ENCODE data around the gene OTOF.
"Not testable (repeated sequence)": the region's sequence is repeated elsewhere in the genome, so short reads cannot be mapped to it uniquely, and the experiment has no call there.

Gene OTOF

DNA sequence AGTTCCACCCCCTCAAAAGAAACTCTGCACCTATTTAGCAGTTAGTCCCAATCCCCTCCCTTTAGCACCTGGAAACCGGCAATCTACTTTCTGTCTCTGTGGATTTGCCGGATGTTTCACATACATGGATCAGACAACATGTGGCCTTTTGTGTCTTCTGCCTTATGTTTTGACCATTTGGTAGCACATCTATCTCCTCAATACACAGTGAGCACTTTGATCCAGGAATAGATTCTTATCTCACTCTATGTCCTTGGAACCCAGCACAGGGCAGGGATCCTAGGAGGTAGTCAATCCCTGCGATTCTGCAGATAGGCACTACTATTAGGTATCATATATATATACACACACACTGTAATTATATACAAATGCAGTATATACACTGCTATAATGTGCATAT, 3.8 kb upstream of the OTOF start:
- DNase-seq (ENCODE audit: low read depth in 2 of 3, low spot score in 1 of 3): no peak

DNA sequence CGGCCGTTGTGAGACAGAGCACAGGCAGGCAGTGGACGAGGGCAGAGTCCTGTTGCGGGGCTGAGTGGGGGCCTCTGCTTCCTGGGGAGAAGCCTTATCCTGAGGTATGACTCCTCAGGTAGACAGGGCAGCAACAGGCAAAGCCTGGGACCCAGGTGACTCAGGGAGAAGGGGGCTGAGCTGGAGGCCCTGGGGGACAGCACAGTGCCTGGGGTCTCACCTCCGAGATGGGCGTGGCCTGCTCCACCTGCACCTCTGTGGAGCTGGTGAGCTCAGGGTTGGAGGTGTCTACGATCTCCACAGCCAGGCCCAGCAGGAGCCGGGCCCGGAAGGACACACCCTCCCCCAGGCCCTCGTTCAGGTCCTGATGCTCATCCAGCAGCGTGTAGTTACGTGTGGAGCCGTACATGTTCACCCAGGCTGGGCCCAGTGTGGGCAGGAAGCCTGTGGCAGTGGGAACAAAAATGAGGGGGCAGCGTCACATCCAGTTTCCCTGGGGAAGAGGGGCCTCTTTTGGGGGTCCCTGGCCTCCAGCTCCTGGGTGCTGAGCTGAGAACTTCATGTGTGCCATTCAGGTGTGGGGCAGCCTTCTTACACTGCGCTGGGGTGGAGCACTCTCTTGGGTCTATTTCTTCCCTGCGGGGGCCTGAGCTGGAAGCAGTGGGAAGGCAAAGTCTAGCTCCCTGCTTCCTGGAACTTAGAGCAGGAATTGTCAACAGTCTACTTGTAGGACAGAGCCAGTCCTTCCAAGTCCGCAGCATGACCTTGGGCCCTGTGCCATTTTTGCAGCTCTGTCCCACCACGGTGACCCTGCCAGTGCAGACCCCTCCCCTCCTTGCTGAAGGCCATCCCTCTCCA, 2.9 kb upstream of the OTOF start:
- DNase-seq (ENCODE audit: low read depth in 2 of 3, low spot score in 1 of 3): no peak

DNA sequence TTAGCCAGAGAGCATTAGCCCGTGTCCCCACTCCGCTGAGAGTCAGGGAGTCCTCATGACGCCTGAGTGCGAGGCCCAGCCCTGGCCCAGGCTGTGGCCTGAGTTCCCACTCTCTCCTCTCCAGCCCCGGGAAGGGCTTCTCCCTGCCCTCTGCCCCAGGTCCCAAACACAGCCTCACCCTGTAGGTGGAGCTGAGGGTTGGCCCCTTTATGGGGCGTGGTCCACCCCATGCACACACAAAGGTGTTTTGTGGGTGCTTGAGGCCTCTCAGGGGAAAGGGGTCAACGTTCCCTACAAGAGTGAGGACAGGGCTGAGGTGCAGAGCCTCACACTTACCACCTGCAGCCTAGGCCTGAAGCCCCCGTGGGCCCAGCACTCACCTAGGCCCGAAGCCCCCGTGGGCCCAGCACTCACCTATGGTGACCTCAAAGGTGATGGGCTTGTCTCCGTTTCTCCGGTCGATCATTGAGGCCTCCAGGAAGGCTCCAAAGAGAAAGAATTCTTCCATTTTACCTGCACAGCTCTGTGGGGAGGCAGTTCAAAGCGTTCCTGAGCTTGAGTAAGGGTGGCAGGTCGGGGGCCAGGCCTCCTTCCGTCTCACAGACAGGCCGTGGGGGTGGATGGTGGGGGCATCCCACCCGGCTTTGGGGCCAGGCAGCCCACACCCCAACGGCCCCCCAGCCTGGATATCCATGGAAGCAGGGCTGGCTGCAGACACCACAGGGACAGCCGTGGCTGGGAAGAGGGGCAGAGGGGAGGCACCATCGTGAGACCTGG, 2.1 kb upstream of the OTOF start:
- DNase-seq (ENCODE audit: low read depth in 2 of 3, low spot score in 1 of 3): no peak

DNA sequence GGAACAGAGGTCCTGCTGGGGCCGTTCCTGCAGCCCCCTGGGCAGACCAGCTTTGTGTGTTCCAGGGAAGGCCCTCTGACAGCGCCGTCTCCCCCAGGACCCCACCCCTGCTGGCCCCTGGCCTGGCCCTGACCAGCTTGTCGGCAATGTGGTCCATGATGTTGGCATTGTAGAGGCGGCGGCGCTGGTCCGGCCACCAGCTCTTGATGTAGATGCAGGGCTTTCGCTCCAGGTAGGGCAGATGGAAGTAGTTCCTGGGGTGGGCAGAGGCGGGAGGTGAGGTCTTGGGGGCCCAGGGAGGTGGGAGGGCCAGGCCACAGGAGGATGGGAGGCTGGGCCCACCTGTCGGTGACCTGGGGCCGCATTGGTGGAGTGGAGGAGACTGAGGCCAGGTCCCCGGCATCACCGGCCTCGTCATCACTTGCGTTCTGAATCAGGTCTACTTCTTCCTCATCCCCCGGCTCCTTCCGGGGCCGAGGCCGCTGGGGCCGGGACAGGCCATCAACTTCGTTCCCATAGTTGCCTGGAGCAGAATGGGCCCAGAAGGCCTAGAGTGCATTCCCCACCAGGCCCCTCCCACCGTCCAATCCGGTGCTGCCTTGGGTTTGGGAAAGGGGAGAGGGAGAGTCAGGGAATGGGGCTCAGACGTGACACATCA, 1.3 kb upstream of the OTOF start:
- DNase-seq (ENCODE audit: low read depth in 2 of 3, low spot score in 1 of 3): no peak

DNA sequence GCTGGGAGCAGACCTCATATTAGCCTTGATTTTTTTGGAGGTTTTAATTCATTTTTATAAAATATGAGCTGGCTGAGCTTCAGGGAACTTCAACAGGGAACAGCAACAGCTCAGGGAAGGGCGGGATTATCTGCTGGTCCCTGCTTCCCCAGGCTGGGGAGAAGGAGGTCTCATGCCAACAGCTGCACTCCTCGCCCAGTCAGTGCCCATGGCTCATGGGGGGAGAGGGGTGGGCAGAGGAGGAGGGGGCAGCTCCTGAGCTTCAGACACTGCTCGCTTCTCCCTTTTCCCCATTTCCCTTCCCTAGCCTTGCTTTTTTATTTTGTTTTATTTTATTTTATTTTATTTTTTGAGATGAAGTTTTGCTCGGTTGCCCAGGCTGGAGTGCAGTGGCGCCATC, 442 bp upstream of the OTOF start:
- DNase-seq (ENCODE audit: low read depth in 2 of 3, low spot score in 1 of 3): no peak

DNA sequence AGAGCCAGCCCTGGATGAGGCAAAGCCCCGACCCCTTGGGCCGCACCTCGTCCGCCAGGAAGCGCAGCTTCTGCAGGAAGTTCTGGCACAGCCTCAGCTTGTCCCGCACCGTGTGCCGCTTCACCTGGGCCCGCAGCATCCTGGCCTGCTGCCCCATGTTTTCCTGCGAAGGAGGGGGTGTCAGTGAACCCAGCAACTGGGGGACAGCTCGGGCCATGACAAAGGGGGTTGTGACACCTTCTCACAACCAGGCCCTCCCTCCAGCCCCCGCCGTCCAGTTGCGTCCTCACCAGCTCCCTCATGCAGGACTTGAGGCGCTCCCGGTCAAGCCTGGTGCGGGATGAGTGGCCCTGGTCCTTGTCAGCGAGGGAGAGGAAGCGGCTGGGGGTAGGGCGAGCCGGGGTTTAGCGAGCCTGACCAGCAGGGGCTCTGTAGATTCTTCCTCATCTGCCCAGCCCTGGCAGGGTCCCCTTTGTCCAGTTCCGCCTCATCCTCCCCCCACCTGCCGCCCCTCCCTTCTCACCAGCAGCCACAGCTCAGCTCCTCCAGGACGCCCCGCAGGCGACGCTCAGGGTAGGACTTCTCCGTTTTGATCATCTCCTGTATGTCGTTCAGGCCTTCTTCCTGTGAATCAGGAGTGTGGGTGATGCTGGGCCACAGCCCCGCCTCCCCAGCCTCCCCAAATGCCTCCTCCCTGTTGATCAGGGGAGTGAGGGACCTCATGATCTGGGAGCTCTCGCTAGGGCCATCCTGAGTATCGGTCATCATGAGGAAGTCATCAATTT, 606 bp downstream of the OTOF start:
- no peak for DNase-seq (ENCODE audit: low read depth in 2 of 3, low spot score in 1 of 3)

DNA sequence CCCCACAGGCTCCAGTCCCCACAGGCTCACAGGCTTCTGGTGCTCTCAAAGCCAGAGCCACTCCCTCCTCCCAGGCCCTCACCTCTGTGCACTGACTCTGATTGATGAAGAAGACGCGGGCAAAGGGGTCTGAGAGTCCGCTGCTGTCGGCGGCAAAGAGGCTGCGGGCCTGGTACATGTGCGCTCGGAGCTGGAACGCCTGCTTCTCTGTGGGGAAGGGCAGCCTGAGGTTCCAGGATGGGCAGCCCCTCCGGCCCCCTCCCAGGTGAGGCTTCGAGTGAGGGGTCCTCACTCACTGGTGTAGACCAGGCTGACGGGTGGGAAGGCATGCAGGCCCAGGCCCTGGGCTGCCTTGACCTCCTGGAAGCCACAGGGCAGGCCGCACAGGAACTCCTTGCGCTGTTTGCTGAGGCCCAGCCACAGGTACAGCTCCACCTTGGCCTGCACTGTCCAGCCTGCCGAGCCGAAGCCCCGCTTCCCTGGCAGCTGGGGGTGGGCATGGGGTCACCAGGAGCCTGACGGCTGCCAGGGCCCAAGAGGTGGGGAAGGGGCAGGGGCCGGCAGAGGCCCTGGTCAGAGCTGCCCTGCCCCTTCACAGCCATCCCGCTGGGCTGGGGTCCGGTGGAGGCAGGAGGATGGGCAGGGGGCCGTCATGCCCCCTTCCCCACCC, 2.0 kb downstream of the OTOF start:
- DNase-seq (ENCODE audit: low read depth in 2 of 3, low spot score in 1 of 3): no peak

DNA sequence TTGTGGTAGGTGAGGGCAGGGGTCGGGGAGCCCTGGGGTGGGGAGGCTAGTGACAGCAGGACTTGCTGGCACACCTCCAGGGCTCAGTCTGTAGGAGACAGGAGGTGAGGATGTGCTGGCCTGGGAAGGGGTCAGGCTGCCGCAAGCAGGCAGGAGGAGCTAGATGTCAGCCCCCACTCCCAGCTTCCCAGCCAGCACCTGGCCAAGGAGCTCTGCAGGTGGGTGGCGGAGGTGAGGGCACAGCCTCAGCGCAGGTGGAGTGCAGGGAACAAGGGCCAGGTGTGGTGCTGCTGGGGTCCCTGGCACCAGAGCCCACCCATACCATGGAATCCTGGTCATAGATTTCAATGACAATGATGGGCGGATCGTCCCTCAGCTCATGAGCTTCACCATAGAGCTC, 2.9 kb downstream of the OTOF start:
- no peak for DNase-seq (ENCODE audit: low read depth in 2 of 3, low spot score in 1 of 3)

DNA sequence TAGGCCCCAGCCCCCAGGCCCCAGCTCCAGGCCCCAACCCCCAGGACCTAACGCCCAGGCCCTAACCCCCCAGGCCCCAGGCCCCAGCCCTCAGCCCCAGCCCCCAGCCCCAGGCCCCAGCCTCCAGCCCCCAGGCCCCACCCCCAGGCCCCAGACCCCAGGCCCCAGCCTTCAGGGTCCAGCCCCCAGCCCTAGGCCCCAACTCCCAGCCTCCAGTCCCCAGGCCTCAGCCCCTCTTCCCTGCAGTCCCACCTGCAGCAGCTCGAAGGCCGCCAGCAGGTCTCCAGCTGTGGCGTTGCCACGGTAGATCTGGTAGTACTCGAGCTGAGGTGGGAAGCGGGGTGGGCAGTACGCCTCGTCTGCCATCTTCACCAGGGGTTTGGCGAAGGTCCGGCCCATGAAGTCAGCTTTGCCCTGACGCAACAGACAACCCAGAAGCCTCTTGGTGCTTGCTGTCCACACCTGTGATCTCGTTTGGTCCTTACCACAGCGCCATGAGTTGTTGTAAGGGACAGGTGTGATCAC, 3.6 kb downstream of the OTOF start:
- no peak for DNase-seq (ENCODE audit: low read depth in 2 of 3, low spot score in 1 of 3)

DNA sequence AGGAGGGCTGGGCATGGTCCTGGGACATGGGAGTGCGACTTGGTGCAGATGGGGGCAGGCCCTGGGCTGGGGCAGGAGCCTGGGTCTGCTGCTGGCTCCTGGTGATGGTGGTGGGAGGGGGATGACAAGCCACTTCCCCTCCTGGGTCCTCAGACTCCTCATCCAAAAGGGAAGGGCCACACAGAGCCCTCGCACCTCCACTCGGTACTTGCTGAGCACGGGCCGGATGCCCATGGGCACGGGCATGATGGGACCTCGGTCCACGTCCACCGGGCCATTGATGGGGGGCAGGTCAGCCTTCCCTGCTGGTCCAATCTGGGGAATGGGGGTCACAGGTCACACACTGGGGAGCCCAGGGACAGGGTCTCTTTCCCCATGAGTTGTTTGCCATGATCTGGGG, 4.1 kb downstream of the OTOF start:
- DNase-seq (ENCODE audit: low read depth in 2 of 3, low spot score in 1 of 3): no peak

DNA sequence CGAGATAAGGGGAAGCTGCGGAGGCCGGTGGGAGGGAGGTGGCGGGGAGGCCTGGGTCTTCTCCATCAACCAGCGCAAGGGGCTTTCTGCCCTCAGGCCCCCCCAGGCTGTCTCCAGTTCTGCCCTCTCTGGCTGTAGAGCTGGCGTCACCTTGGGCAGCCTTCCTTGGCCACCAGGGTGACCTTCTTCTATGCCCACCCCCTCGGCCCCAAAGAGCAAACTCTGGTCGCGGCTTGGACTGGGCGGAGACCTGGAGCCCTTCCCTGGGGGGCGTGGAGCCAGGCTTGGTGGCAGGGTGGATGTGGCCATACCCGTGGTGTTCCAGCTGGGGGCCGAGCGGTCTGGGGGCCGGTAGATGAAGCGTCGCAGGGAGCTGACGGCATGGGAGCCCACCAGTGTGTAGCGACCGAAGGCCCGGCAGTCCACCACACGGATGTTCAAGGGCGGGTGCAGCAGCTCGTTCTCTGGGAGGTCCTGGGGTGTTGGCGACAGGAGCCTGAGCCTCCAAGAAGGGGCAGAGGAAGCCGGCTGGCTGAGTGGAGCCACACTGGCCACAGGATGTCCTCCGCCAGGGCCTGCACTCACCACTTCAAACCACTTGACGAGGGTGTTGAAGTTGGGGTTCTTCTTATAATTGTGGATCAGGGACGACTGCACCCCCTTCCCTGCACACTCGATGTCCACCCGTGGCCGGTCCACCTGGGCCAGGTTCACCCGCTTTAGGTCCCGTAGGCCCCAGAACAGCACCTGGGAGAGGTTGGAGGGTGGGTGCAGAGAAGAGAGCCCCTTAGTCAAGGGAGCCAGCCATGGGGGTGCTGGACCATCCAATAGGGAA, 4.9 kb downstream of the OTOF start:
- DNase-seq (ENCODE audit: low read depth in 2 of 3, low spot score in 1 of 3): no peak

DNA sequence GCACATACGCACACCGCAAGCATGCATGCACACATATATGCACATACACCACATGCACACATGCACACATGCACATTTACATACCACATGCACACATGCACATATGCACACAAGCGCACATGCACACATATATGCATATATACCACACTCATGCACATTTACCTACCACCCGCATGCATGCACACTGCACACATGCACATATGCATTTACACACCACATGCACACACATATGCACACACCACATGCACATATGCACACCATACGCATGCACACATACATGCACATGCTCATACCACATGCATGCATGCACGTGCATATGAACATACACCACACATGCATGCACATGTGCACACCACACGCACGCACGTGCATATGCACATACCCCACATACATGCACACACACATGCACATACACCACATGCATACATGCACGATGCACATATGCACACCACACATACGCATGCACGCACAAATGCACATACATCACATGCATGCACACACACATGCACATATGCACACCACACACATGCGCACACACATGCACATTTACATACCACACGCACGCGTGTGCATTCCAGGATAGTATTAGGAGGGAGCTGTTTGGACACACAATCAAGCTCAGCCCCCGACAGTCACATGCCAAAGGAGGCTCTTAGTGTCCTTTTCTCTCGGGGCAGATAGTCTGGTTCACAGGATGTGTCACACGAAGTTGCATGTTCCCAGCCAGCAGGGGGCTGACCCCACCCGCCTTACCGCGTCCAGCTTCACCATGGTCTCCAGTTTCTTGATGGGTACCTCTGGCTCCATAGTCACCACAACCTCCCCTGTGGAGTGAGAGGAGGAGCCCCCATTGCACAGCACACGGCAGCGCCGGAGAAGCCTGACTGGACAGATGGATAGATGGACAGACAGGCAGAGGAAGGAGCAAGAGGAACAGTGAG, 5.9 kb downstream of the OTOF start:
- DNase-seq (ENCODE audit: low read depth in 2 of 3, low spot score in 1 of 3): no peak

DNA sequence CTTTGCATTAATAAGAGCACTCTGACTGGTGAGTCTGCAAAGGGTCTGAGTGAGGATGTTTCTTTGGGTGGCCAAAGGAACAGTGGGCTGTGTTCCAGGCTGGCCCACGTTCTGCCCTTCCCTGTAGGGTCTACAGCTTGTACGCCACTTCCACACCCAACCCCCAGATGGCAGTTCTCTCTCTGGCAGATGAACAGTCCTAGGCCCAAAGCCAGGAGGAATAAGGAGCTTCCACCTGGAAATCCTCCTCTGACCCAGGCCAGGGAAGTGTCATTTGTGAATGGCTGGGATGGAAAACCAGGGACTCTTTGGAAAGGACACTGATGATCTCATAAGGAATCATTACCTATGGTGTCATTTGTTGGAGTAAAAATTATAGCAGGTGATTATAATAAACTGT, 6.6 kb downstream of the OTOF start:
- no peak for DNase-seq (ENCODE audit: low read depth in 2 of 3, low spot score in 1 of 3)

DNA sequence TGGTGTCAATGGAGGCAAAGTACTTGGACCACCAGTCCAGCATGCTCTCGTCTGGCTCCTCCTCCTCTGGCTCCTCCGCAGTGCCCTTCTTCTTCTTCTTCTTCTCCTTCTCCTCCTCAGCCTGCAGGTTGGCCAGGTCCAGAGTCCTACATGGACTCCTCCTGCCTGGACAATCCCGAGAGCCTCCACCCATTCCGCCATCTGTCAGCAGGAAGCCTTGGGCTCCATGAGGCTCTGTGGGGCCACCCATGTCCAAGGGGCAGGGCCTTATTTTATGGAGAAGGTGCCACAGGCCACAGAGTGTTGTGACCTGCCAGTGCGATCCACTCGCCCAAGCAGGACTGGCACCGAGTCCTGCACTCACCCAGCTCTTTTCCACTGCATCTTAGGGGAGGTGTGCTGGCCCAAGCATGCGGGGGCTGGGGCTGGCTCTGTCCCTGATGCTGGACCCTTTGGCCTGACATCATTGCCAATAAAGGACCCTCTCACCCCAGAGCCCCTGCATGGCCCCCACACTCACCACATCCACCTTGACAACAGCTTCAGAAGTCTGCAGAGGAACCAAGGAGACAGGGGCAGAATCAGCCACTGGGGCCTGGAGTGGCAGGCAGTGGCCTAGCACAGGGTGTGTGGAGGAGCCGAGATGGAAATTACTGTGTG, 7.2 kb downstream of the OTOF start:
- DNase-seq (ENCODE audit: low read depth in 2 of 3, low spot score in 1 of 3): no peak

DNA sequence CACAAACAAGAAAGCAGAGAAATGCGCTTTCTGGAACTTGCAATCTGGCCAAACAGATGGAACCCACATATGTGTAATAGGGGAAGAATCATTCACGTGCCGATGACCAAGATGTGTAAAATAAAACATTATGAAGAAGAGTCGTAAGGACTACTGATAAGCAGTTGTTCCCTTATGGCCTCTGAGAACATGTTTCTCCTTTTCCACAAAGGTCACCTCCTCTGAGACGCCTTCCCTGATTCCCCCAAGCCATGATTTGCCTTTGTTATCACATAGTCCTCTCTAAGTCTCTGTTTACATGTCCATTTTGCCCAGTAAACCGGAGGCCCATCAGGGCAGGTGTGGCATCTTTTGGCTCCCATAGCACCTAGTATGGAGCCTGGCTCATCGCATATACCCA, 8.0 kb downstream of the OTOF start:
- DNase-seq (ENCODE audit: low read depth in 2 of 3, low spot score in 1 of 3): no peak

DNA sequence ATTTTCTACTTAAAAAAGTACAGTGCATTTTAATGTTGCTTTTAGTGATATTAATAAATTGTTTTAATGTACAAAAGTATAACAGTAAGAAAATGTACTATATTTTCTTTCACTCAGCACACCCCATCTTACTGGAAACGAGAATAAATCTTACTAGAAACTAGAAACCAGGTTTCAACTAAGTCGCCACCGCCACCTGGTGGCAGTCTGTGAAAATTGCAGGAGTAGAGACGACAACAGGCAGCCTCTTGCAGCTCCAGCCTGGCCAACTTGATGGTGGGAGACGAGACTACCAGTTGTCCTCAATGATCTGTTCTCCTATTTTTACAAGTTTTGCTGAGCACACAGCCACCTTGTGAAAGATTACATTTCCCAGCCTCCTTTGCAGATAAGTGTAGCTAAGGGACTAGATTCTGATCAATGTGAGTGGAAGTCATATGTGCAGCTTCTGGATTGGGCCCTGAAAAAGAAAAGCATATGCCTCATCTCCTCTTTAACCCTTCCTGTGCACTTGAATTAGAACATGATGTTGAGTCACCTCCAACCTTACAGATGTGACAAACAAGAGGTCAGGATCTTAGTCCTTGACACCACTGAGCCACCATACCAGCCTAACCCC, 8.7 kb downstream of the OTOF start:
- DNase-seq (ENCODE audit: low read depth in 2 of 3, low spot score in 1 of 3): peak; percentile 64 to 71 (median 65)

DNA sequence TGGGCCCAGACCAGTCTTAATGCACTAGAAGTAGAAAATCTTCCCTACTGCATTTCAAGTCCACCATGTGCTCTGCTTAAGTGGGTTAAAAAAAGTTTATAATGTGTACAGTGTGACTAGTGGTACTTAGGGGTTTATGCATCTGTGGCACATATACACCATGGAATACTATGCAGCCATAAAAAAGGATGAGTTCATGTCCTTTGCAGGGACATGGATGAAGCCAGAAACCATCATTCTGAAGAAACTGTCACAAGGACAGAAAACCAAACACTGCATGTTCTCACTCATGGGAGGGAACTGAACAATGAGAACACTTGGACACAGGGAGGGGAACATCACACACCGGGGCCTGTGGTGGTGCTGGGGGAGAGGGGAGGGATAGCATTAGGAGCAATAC, 9.4 kb downstream of the OTOF start:
- not testable (repeated sequence) for DNase-seq (ENCODE audit: low read depth in 2 of 3, low spot score in 1 of 3)
